Sigmoid colon (tissue), 4 donors: ENCODE measurements around the gene ELP6.

Experiments used
- EP300 ChIP-seq, 4 donors: sonication (generic); formaldehyde crosslinking; IDR thresholded peaks; one replicate each; pipeline ENCODE4 v1.6.1; 2017; ENCODE audit warnings: antibody characterized with exemption in 4 of 4
- POLR2A ChIP-seq, 2 donors: fragments of 450-650 bp; IDR thresholded peaks; one replicate each; pipeline ENCODE4 v1.6.1; 2016; ENCODE audit warnings: antibody characterized with exemption in 2 of 2, mild to moderate bottlenecking in 2 of 2, moderate library complexity in 2 of 2
- POLR2AphosphoS5 ChIP-seq, 4 donors: sonication (generic); formaldehyde crosslinking; IDR thresholded peaks; one replicate each; pipeline ENCODE4 v1.6.1; 2017; ENCODE audit warnings: antibody characterized with exemption in 4 of 4
- TF ChIP-seq, protein P1 (sequence below), 4 experiments: fragments of 450-650 bp in 3 of 4; fragments of 200-600 bp in 1 of 4; IDR thresholded peaks; one replicate each; pipeline ENCODE4 v1.5.1; 2016 to 2019; ENCODE audit warnings: antibody characterized with exemption in 4 of 4, mild to moderate bottlenecking in 3 of 4, moderate library complexity in 2 of 4

DNA sequence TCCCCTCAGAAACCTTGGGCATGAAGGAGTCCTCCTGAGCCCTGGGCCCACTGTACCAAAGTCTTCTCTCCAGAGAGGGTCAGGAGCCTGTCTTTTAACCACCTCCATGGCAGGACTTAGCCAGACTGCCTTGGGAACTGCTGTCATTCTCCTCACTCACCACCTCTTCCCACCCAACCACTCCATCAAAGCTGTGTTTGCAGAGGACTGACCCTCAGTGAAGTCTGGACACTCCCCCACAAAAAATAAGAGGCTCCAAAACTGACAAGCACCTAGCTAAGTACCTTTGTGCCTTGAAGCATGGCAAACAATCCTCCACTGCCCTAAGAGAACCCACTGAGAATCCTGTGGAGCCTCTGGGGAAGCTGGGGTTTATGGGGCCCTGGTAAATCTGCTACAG lies 35.5 kb downstream of the ELP6 start:
- TF ChIP-seq, protein P1, sequence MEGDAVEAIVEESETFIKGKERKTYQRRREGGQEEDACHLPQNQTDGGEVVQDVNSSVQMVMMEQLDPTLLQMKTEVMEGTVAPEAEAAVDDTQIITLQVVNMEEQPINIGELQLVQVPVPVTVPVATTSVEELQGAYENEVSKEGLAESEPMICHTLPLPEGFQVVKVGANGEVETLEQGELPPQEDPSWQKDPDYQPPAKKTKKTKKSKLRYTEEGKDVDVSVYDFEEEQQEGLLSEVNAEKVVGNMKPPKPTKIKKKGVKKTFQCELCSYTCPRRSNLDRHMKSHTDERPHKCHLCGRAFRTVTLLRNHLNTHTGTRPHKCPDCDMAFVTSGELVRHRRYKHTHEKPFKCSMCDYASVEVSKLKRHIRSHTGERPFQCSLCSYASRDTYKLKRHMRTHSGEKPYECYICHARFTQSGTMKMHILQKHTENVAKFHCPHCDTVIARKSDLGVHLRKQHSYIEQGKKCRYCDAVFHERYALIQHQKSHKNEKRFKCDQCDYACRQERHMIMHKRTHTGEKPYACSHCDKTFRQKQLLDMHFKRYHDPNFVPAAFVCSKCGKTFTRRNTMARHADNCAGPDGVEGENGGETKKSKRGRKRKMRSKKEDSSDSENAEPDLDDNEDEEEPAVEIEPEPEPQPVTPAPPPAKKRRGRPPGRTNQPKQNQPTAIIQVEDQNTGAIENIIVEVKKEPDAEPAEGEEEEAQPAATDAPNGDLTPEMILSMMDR (IDR thresholded peaks at IDR 0.05), result no peak
- TF ChIP-seq POLR2AphosphoS5 (IDR thresholded peaks at IDR 0.05) (no peak), POLR2A (IDR thresholded peaks at IDR 0.05) (no peak), EP300 (IDR thresholded peaks at IDR 0.05) (no peak)
